GM10847 (cell line): ENCODE measurements around the gene FCMR.

Experiments
- POLR2A ChIP-seq: IDR thresholded peaks from 2 replicates; pipeline ENCODE4 v1.6.1; 2011; ENCODE audit not compliant: insufficient read length; ENCODE audit errors: extremely low read depth

FCMR gene

GRCh38 chr1:206873603-206874188 lies 48.0 kb downstream of the FCMR start:
- TF ChIP-seq POLR2A, result no peak

- no peak for TF ChIP-seq POLR2A
These were observed 49.6 kb downstream of the FCMR start for GRCh38 chr1:206872139-206872538.

GRCh38 chr1:206868264-206868663 lies 53.5 kb downstream of the FCMR start:
- no peak for TF ChIP-seq POLR2A

GRCh38 chr1:206867716-206868115 lies 54.0 kb downstream of the FCMR start:
- no peak for TF ChIP-seq POLR2A

- no peak for TF ChIP-seq POLR2A
These were observed 54.5 kb downstream of the FCMR start for GRCh38 chr1:206867239-206867638.

GRCh38 chr1:206866062-206866461 lies 55.7 kb downstream of the FCMR start:
- no peak for TF ChIP-seq POLR2A

GRCh38 chr1:206864939-206865671 lies 56.6 kb downstream of the FCMR start, which contains the start of gene IL20:
Gene IL20, plus strand, starts transcription at chr1:206865623. Its CDS starts 230 bp downstream, at chr1:206865853.
- TF ChIP-seq POLR2A, result no peak

GRCh38 chr1:206863266-206863665 lies 58.5 kb downstream of the FCMR start:
- TF ChIP-seq POLR2A, result no peak

- no peak for TF ChIP-seq POLR2A
These were observed 61.6 kb downstream of the FCMR start for GRCh38 chr1:206860165-206860564.

- no peak for TF ChIP-seq POLR2A
These were observed 62.6 kb downstream of the FCMR start for GRCh38 chr1:206859082-206859521.

- TF ChIP-seq POLR2A, result no peak
These were observed 64.9 kb downstream of the FCMR start for GRCh38 chr1:206856674-206857464.

GRCh38 chr1:206855859-206856258 lies 65.9 kb downstream of the FCMR start:
- TF ChIP-seq POLR2A, result no peak

- no peak for TF ChIP-seq POLR2A
These were observed 67.2 kb downstream of the FCMR start for GRCh38 chr1:206854401-206855129.
